GM21576 (cell line): ENCODE measurements around the gene PYGB.

ENCODE experiments used
- ATAC-seq: cut with Tn5 transposase; IDR thresholded peaks from one replicate; pipeline ENCODE4 v1.9.1; 2021; ENCODE audit warnings: mild to moderate bottlenecking, moderate library complexity; ENCODE audit not compliant: unreplicated experiment

The PYGB gene

DNA sequence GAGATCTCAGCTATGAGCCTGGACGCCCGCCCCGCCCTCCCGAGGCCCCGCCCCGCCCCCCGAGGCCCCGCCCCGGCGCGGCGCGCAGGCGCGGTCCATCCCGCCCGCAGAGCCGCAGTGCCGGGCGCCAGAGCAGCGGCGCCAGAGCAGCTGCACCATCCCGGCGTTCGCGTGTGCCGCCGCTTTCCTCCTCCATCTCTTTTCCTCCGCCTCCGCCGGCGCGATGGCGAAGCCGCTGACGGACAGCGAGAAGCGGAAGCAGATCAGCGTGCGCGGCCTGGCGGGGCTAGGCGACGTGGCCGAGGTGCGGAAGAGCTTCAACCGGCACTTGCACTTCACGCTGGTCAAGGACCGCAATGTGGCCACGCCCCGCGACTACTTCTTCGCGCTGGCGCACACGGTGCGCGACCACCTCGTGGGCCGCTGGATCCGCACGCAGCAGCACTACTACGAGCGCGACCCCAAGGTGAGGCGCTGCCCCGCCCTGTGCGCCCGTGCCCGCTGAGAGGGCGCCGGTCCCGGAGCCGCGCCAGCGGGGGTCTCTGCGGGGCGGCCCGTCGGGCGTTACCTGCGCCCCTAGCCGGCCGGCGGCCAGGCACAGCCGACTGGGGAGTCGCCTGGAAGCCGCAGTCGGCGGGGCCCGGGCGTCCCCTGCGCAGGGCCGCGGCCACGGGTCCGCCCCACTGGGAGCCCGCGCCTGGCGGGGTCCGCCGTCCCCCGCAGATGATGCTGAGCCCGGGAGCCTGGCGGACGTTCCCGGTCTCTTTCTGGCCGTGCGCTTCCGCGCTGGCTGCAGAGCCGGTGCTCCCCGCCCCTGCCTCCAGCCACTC lies at the start of gene PYGB:
Gene PYGB, plus strand, starts transcription at position 130 of the 830 bp plus-strand sequence. Its CDS starts 94 bp downstream, at position 224.
- peak; percentile 60 for ATAC-seq

DNA sequence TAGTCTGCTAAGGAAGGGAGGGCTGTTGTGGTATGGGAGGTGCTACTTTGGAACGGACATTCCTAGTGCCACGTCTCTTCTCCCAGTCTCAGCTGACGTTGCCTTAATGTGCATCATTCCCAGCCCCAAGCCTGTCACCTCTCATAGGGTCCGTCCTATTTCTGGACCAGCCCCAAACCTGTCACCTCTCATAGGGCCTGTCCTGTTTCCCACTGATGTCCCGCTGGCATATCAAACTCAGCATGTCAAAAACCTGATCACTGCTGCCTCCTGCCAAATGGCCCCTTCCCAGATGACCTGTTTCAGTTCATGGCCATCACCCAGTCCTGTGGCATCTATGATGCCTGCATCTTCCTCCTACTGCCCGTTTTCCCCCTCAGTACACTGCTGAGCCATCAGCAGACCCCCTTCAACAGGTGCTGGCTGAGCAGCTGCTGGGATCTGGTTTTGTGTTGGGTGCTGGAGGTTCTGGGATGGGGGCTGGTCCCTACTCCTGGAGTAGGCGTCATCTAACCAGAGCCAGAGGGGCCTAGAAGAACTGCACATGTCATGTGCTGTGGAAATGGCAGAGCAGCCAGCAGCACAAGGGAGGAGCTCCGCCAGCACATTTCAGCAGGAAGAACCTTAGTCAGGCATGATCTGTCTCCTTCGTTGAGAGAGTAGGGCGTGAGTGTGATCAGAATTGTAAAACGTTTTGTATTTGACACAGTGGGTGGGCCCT lies 49.1 kb upstream of the PYGB start:
- ATAC-seq: no peak

DNA sequence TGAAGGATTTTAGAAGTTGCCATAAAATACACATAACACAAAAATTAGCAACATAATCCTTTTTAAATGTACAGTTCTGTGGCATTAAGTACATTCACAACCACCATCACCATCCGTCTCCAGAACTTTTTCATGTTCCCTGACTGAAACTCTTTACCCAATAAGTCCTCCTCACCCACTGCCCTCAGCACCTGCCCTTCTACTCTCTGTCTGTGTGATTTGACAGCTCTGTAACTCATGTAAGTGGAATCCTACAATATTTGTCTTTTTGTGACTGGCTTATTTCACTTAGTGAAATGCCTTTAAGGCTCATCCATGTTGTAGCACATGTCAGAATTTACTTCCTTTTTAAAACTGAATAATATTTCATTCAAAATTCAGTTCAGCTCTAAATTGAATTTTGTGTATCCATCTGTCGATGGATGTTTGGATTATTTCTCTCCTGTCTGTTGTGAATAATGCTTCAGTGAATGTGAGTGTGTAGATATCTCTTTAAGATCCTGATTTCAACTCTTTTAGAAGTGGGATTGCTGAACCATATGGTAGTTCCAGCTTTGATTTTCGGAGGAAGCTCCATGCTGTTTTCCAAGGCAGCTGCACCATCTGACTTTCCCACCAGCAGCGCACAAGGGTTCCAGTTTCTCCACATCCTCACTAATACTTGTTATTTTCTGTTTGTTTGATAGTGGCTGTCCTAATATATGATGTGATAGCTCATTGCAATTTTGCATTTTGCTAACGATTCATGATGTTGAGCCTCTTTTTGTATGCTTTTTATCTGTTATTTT lies 48.2 kb upstream of the PYGB start:
- ATAC-seq: no peak

DNA sequence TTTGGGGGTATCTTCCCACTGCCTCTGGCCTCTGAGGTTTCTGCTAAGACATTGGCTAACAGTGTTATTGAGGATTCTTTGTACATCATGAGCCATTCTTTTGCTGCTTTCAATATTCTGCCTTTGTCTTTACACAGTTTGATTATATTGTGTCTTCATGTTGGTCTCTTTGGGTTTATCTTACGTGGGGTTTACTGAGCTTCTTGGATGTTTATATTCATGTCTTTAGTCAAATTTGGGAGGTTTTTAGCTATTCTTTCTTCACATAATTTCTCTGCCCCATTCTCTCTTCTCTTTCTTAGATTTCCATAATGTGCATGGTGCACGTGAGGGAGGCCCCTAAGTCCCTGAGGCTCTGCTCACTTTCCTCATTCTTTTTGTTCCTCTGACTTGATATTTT lies 44.8 kb upstream of the PYGB start:
- ATAC-seq: no peak

DNA sequence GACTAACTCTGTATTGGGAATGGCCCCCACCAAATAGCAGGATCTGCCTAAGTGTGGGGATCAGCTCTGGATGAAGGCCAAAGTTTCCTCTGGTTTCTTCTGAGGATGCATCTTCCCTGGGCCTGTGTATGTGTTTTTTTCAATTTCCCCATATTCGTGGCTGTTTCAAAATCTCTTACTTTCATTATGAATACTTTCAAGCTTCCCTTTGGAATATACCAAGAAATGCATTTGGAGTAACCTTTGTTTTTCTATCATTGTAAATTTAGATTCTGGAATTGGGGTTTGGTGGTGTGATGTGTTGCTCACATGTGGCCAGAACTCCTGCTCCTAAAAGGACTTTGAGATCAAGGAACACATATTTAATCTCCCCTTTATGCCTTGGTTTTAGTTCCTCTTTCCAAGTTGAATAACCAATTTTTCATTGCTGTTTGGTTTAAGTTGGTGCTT lies 44.0 kb upstream of the PYGB start:
- no peak for ATAC-seq

DNA sequence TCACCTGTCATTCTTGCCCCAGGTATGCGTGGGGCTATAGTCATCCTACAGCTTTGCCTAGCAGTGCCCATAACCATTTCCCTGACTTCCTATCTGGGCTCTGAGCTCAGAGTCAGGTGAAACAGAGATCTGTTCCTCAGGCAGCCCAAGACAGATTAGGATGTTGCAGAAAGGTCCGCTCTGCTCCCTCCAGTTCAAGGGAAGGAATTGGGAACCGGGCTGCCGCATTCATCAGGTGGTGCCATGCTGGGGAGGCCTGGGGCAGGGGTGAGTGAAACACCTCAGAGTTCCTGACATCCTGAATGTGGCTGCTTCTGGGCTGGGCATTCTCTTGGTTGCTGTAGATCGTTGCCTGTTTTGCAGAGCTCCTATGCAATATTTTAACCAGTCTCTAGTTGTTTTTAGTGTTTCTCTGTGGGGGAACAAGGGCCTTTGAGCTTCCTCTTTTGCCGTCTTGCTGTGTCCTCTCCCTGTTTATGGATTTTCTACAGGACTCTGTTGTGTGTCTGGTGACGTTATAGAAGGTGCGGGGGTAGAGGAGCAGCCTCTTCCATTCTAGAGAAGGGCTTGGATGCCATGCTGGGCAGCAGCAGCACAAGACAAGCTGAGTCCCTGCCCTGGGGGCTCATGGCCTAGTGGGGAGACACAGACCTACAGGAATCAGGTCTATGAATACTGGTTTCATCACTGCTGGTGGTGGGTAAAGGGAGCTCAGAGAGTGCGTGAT lies 43.2 kb upstream of the PYGB start:
- no peak for ATAC-seq

DNA sequence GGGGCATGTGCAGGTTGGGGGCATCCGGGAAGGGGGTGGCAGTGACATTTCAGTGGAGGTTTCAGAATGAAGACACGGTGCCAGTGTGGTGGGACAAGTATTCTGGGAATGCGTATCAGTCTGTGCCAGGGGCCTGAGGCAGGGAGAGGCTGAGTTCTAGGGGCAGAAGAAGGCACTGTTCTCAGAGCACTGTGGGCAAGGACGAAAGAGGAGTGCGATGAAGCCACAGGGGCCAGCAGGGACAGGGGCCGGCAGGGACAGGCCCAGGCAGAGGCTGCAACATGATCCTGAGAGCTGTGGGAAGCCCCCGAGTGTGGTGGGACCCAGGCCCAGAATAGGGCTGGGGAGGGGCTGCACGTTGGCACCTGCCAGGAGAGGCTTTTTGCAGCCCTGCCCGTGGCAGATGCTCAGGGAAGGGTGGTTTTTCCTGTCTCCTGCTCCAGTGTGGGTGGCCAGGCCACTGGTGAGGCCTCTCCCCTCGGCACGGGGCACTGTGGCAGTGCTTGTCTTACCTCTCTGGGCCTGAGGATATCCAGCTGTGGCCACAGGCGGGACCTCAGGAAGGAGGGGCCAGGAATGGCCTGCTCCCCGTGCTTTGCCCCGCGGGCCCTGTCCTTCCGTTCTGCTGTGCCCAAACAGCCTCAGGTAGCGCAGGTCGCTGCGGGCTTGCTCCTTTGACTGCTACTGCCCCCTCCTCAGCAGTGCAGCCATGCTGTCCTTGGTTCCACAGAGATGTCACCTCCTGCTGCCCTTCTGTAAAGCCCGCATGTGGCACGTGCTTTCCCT lies 42.4 kb upstream of the PYGB start:
- ATAC-seq: no peak

- ATAC-seq: no peak
Measured at GRCh38 chr20:25206063-25206403, 41.9 kb upstream of the PYGB start.

DNA sequence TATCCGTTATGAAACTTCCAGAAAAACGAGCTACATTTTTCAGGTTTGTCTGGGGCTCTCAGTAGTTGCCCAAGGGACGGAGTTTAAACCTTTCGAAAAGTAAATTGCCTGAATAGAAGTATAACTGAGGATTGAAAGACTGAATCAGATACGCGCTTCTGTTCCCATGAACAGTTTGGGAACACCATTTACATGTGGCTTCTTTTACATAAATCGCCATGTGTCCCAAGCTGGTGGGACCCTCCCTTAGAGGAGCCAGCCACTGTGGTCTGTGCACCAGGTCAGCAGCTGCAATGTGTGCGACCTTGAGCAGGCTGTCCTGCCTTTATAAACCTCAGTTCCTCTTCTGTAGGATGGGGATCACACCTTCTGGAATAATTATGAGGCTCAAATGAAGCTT lies 41.3 kb upstream of the PYGB start:
- no peak for ATAC-seq

GRCh38 chr20:25207149-25207959 lies 40.5 kb upstream of the PYGB start:
- ATAC-seq: no peak

DNA sequence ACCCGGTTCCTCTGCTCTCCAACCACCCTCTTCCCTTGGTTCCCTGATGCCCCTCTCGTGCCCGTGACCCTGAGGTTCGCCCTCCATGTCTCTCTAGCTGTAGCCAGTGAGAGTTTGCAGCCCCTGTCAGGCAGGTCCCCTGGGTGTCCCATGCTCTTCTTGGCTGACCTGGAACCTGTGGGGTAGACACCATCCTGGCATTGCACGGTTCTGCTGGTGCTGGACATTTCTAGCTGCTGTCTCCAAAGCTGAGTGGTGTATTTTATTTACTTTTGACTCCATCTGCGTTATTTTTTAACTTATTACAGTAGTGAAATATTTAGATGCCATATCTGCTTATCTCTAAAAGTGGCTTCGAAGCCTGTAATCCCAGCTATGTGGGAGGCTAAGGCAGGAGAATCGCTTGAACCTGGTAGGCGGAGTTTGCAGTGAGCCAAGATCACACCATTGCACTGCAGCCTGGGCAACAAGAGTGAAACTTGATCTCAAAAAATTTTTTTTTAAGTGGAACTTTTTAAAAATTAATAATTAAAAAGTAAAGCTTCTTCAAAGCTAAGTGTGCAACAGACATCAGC lies 39.8 kb upstream of the PYGB start:
- ATAC-seq: no peak

GRCh38 chr20:25209400-25209799 lies 38.5 kb upstream of the PYGB start:
- no peak for ATAC-seq

DNA sequence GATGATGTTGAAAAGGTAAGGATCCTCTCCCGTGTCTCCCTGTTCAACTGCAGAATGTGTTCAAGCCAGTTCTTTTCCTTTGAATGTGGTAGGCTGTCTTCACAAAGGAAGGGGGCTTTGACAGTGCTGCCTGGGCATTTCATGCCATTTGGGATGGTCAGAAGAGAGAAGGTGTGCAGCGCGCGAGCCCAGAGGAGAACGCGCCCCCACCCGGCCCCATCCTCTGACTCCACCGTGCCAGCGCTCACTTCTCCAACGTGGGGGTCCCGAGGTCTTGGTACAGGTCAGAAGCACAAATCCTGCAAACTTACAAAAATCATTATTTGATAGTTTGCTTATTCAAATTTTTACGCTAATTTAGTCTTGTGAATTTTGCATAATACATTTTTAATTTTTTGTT lies 38.0 kb upstream of the PYGB start:
- ATAC-seq: no peak

- ATAC-seq: no peak
Measured at GRCh38 chr20:25211273-25211672, 36.6 kb upstream of the PYGB start.

GRCh38 chr20:25212242-25212641 lies 35.6 kb upstream of the PYGB start:
- ATAC-seq: no peak

- no peak for ATAC-seq
Measured at GRCh38 chr20:25213566-25214425, 34.1 kb upstream of the PYGB start.

DNA sequence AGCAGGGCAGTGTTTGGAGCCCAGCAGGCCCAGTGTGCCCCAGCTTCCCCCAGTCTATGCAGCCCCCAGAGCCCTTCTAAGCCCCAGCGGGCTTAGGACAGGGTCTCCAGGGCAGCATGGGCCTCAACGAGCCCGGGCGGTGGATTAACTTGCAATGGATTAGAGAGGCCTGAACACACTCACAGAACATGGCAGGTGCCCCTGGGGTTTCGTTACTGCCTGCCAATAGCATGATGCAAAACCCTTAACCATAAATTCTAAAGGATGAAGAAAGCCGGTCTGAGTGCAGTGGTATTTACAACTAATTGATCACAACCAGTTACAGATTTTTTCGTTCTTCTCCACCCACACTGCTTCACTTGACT lies 33.5 kb upstream of the PYGB start:
- ATAC-seq: no peak

GRCh38 chr20:25214819-25215218 lies 33.1 kb upstream of the PYGB start:
- ATAC-seq: no peak
